DMS53 treated with DMSO at 0.1 percent for 48 hours (cell line): Measurements from ENCODE around the gene ZBED4.

ENCODE experiments used
- DNase-seq: peaks from one replicate; lab custom pipeline; 2025; ENCODE audit not compliant: unreplicated experiment; lab: John Stamatoyannopoulos, UW

The ZBED4 gene

DNA sequence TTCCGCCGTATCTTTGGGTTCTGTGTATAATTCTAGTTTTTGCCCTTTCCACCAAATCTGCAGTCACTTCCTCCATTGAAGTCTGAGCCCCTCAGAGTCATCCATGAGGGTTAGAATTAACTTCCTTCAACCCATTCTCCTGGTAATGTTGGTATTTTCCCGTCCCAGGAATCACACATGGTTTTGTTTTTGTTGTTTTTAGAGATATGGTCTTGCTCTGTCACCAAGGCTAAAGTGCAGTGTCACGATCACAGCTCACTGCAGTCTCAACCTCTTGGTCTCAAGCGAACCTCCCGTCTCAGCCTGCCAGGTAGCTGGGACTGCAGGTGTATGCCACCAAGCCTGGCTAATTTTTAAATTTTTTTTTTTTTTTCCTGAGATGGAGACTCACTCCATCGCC is 18.7 kb downstream of the ZBED4 start:
- DNase-seq = no peak

DNA sequence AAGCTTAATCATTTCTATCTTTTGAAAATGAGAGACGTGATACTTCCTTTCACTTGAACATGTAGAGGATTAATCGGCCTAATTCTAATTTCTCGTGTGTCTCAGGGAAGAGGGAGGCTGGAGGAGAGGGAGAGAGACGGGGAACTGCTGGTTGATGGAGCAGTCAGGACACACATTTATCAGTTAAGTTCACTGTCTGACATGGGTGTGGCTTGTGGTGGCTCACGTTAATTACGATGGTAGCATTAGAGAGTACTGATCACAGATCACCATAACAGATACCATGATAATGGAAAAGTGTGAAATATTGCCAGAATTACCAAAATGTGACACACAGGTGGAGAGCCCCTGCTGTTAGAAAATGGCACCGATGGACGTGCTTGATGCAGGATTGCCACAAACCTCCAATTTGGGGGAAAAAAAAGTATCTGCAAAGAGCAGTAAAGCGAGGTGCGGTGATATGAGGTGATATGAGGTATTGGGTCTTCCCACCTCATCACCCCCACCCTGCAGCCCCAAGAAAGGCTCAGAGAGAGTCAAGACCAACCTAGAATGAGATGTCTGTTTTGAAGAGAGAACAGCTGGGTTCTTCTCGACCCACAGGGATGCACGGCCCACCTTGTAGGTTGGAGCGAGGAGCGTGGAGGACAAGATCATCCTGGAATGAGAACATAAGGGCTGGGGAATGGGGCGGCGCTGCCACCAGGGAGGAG is 19.7 kb downstream of the ZBED4 start:
- no peak for DNase-seq

- DNase-seq = no peak
These were observed 24.0 kb downstream of the ZBED4 start for GRCh38 chr22:49877642-49878041.

- DNase-seq = no peak
These were observed 24.6 kb downstream of the ZBED4 start for GRCh38 chr22:49878206-49878605.

GRCh38 chr22:49879871-49880270 is 26.2 kb downstream of the ZBED4 start:
- DNase-seq = no peak

- no peak for DNase-seq
These were observed 26.6 kb downstream of the ZBED4 start for GRCh38 chr22:49880281-49880680.

DNA sequence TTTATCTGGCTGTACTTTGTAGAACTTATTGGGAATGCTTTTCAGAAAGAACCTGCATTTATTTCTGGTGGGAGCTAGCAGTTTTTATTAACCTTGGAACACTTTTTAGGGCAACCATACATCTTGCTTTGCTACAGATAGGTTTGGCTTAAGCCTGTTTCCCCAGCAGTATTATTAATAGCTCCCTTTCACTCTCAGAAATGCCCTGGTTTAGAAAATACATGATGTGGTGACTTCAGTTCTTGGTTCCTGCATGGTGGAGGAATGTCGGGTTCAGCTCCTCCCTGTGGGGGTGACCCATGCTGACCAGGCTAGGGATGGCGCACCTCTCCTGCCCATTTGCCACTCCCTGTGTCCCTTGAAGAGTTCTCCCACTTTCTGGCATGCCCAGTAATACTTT is 28.2 kb downstream of the ZBED4 start:
- no peak for DNase-seq

DNA sequence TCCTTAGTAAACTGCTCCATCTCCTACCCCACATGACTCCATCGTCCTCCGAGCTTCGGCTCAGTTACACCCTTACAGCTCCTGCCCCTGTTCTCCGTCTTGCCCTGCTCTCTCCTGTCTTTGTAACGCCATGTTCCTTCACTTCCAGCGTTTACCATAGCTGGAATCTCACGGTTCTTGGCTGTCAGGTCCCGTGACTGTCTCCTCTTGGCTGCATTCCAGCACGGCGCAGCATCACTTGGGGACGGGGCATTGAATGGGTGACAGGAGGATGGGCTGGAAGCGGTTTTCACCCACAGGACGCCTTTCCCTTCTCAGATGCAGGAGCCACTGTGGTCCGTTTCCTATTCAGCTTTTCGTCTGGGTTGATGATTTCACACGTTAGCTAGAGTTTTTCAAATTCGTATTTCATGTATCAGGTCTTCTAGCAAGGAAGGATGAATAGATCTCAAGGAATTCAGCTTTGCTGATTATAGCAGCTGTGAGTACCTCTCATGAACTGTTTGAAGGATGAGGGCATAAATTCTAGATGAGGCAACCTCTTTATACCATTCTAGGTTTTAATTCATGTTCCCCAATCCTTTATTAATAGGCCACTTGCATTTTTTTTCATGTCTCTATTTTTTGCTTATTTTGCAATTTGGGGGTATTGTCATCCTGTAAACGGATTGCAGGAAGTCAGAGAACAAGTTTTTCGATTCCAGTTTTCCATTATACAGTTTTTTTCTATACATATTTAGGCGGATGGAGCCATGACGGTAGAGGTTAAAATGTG is 29.1 kb downstream of the ZBED4 start:
- no peak for DNase-seq

GRCh38 chr22:49883294-49883640 is 29.6 kb downstream of the ZBED4 start:
- no peak for DNase-seq

- no peak for DNase-seq
These were observed 30.4 kb downstream of the ZBED4 start for GRCh38 chr22:49884075-49884474.

DNA sequence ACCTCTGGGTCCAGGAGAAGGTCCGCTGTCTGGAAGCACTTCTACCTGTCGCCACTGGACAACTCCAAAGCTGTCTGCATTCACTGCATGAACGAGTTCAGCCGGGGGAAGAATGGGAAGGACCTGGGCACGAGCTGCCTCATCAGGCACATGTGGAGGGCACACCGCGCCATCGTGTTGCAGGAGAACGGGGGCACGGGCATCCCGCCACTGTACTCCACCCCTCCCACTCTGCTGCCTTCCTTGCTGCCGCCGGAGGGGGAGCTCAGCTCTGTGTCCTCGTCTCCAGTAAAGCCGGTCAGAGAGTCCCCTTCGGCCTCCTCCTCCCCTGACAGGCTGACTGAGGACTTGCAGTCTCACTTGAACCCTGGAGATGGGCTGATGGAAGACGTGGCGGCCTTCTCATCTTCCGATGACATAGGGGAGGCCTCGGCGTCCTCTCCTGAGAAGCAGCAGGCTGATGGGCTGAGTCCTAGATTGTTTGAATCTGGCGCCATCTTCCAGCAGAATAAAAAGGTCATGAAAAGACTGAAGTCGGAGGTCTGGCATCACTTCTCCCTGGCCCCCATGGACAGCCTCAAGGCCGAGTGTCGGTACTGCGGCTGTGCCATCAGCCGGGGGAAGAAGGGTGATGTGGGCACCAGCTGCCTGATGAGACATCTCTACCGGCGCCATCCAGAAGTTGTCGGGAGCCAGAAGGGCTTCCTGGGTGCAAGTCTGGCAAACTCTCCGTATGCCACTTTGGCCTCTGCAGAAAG is 31.0 kb downstream of the ZBED4 start:
- no peak for DNase-seq

DNA sequence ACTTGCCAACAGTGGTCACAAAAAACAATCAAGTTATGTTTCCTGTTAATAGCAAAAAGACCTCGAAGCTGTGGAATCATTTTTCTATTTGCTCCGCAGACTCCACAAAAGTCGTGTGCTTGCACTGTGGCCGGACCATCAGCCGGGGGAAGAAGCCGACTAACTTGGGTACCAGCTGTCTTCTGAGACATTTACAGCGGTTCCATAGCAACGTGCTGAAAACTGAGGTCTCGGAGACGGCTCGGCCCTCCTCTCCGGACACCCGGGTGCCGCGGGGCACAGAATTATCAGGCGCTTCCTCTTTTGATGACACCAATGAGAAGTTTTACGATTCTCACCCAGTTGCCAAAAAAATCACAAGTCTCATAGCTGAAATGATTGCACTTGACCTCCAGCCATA is 31.6 kb downstream of the ZBED4 start:
- no peak for DNase-seq

- DNase-seq = no peak
These were observed 32.2 kb downstream of the ZBED4 start for GRCh38 chr22:49885881-49886280.

DNA sequence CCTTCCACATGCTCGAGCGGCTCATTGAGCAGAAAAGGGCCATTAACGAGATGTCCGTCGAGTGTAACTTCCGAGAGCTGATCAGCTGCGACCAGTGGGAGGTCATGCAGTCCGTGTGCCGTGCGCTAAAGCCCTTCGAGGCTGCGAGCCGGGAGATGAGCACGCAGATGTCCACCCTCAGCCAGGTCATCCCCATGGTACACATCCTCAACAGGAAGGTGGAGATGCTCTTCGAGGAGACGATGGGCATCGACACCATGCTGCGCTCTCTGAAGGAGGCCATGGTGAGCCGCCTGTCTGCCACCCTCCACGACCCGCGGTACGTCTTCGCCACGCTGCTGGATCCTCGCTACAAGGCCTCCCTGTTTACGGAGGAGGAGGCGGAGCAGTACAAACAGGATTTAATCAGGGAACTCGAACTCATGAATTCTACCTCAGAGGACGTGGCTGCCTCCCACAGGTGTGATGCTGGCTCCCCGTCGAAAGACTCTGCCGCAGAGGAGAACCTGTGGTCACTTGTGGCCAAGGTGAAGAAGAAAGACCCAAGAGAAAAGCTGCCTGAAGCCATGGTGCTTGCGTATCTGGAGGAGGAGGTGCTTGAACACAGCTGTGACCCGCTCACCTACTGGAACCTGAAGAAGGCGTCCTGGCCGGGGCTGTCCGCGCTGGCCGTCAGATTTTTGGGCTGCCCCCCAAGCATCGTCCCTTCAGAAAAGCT is 32.9 kb downstream of the ZBED4 start:
- DNase-seq = no peak

DNA sequence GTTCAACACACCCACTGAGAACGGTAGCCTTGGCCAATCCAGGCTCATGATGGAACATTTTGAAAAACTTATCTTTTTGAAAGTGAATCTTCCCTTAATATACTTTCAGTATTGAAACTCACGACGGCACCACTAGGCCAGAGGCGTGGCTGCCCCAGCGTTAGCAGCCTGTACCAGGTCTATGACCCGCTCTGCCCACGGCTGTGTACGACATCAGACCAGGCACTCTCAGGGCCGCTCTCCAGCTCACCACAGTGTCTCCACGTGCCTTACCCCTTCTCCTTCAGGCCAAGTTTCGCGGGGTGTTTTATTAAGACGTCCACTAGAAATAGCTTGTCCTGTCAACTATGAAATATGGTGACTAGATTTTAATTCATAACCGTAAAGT is 33.4 kb downstream of the ZBED4 start:
- DNase-seq = no peak

DNA sequence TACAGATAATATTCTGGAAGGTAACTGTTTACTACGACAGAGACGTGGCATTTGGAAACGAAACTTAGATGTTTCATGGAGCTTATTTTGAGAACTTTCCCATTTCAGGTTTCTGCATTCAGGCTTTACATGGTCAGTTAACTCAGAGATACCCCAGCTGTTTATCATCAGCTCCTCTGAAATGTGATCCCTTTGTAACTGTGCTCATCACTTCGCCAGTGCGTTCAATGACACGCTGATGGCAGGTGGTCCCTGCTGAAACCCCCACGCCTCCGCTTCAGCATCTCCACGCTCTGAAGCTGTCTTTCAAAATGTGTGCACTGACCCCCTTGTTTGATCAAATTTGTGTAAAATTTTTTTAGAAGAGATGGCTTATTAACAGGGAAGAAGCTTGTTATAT is 34.1 kb downstream of the ZBED4 start:
- no peak for DNase-seq

DNA sequence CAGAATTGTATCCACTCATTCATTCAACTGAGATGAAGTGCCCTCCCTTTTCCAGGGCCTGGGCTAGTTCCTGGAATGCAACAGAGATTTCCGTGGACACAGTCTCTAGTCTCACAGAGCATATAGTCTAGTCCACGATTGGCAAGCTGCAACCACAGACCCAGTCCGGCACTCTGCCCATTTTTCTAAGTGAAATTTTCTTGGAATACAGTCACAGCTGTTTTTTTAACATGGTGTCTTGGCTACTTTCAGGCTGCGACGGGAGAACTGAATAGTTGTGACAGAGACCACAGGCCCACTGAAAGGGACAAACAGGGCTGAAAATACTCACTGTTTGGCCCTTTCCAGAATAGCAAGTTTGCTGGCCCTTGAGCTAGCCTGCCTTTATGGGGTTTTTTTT is 35.4 kb downstream of the ZBED4 start:
- no peak for DNase-seq

GRCh38 chr22:49892226-49892899 is 38.7 kb downstream of the ZBED4 start:
- DNase-seq = no peak

DNA sequence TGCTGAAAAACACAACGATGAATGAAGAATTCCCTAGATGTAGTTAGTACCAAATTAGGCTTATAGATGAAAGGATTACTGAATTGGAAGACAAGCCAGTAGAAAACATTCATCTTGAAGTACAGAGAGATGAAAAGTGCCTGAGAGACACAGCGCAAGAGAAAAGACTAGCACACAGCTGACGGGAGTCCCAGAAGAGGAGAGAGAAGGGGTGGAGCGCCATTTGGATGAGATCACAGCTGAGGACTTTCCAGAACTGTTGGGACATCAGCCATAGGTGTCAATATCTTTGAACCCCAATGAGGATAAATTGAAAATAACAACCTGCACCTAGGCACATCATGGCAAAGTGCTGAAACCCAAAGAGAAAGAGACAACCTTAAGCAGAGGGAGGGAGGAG is 39.4 kb downstream of the ZBED4 start:
- no peak for DNase-seq

DNA sequence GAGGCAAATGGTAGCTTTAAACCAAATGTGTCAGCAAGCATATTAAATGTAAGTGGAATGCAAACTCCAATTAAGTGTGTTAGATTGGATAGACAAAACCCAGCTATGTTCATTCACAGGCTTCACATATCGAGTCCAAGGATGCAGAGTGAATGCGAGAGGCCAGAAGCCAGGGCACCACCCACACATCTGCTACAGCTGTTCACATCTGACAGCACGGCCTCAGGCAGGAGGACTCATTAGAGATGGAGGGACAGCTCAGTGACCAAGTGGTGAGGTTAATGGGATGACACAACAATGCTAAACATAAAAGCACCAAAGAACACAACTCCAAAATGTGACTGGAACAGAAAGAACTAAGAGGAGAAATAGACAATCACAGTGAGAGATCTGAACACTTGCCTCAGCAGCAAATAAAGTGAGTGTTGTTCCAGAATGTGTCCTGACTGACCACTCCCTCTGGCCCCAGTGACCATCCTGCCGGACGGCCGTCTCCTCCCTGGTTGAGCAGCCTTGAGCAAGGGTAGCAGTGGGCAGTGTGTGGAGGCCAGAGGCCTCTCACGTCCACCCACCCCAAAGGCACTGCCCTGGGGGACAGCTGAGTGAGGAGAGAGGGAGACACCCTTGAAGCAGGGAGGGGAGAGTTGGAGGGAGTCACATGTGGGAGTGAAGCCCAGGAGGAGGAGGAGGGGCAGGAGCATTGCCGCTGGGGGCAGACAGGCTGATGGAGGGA is 40.8 kb downstream of the ZBED4 start:
- DNase-seq = no peak
